Endothelial cell of umbilical vein (primary cell): ENCODE results near the gene CSNK1G2.

ENCODE experiments used
- CTCF ChIP-seq, 2 donors: IDR thresholded peaks; 1 replicate in 1 of 2; 2 replicates in 1 of 2; pipeline ENCODE4 v1.5.1; 2011; ENCODE audit warnings: low read length in 2 of 2, mild to moderate bottlenecking in 2 of 2, moderate library complexity in 2 of 2, control low read depth in 1 of 2, inconsistent platforms in 1 of 2, low read depth in 1 of 2; ENCODE audit not compliant: insufficient read depth in 1 of 2; ENCODE audit errors: extremely low read depth in 1 of 2
- EZH2 ChIP-seq: IDR thresholded peaks from 2 replicates; pipeline ENCODE4 v1.6.1; 2012; ENCODE audit warnings: borderline replicate concordance, low read depth, mild to moderate bottlenecking, moderate library complexity, low read length, inconsistent platforms; ENCODE audit not compliant: severe bottlenecking
- JUN ChIP-seq: IDR thresholded peaks from 2 replicates; pipeline ENCODE4 v1.6.1; 2011; ENCODE audit warnings: borderline replicate concordance, low read depth; ENCODE audit not compliant: insufficient read length, insufficient read depth
- MAX ChIP-seq: IDR thresholded peaks from 2 replicates; pipeline ENCODE4 v1.6.1; 2011; ENCODE audit not compliant: insufficient read depth, insufficient read length
- MYC ChIP-seq: IDR thresholded peaks from one replicate; pipeline ENCODE4 v1.6.1; 2011; ENCODE audit warnings: mild to moderate bottlenecking, low read depth, low read length
- POLR2A ChIP-seq: IDR thresholded peaks from 2 replicates; pipeline ENCODE4 v1.6.1; 2012; ENCODE audit warnings: low read depth, mild to moderate bottlenecking, control low read depth, low read length
- POLR2AphosphoS5 ChIP-seq: IDR thresholded peaks from 2 replicates; pipeline ENCODE4 v1.6.1; 2012; ENCODE audit warnings: low read depth, mild to moderate bottlenecking, control low read depth, low read length, moderate library complexity; ENCODE audit not compliant: insufficient read depth

- TF ChIP-seq CTCF (IDR thresholded peaks at IDR 0.05; ENCODE audit: extremely low read depth in 1 of 2, insufficient read depth in 1 of 2, low read depth in 1 of 2, low read length in 2 of 2) = no peak
- no peak for TF ChIP-seq POLR2A
- no peak for TF ChIP-seq POLR2AphosphoS5
- no peak for TF ChIP-seq MAX
- no peak for TF ChIP-seq JUN
- no peak for TF ChIP-seq EZH2
- no peak for TF ChIP-seq MYC
Measured at GRCh38 chr19:1949304-1950101, 8.5 kb downstream of the CSNK1G2 start.
